Endothelial cell (in vitro differentiated cells): Measurements from ENCODE around the gene SRRM4. TPM values are rescaled to one million over a fixed set of nuclear protein-coding genes. Genes with fewer than 3 reads are reported as not detected.

Experiments used
- DNase-seq: peaks from one replicate; pipeline ENCODE4 v3.0.0; 2021; ENCODE audit warnings: low spot score
- H3K27ac Mint-ChIP-seq: one replicate; pipeline ENCODE4 v1.8.0; 2021; ENCODE audit warnings: mixed read lengths, inconsistent platforms; ENCODE audit not compliant: unreplicated experiment
- H3K27me3 Mint-ChIP-seq: one replicate; pipeline ENCODE4 v1.8.0; 2021; ENCODE audit warnings: mild to moderate bottlenecking, moderate library complexity, mixed read lengths, inconsistent platforms; ENCODE audit not compliant: unreplicated experiment
- H3K36me3 Mint-ChIP-seq: one replicate; pipeline ENCODE4 v1.8.0; 2021; ENCODE audit warnings: mild to moderate bottlenecking, low read depth, mixed read lengths, inconsistent platforms; ENCODE audit not compliant: unreplicated experiment
- H3K4me1 Mint-ChIP-seq: one replicate; pipeline ENCODE4 v1.8.0; 2021; ENCODE audit warnings: mild to moderate bottlenecking, mixed read lengths, inconsistent platforms; ENCODE audit not compliant: unreplicated experiment
- H3K4me3 Mint-ChIP-seq: one replicate; pipeline ENCODE4 v1.8.0; 2021; ENCODE audit warnings: mild to moderate bottlenecking, mixed read lengths, inconsistent platforms; ENCODE audit not compliant: unreplicated experiment
- H3K9me3 Mint-ChIP-seq: one replicate; pipeline ENCODE4 v1.8.0; 2021; ENCODE audit warnings: mixed read lengths, inconsistent platforms; ENCODE audit not compliant: unreplicated experiment
- CTCF ChIP-seq: fragments of 200-600 bp; sonication (generic); IDR thresholded peaks from one replicate; pipeline ENCODE4 v1.5.0; 2021; ENCODE audit warnings: antibody characterized with exemption; ENCODE audit not compliant: unreplicated experiment
- long read RNA-seq: library from polyadenylated mRNA; unstranded; transcript quantifications from one replicate; pipeline ENCODE4 v2.0.0, GENCODE V29; 2020; ENCODE audit not compliant: unreplicated experiment
- total RNA-seq: library from RNA; stranded (reverse); fragmentation: NEBNext Ultra II Directional; extraction: Animal tissue kit (Norgen Biotek cat#: 25700); gene quantifications from one replicate; pipeline ENCODE4 v1.2.1, GENCODE V29; 2021; ENCODE audit not compliant: unreplicated experiment

SRRM4 gene
- 3.6 TPM for total RNA-seq
- long read RNA-seq, partial matches to known transcripts, result 1 of 1 reads
- long read RNA-seq, other reads (novel, unspliced or antisense), result 0 of 1 reads

- peak; percentile 74 for DNase-seq
- TF ChIP-seq CTCF, result no peak
- no peaks in the 10 kb centered on the region for H3K9me3 Mint-ChIP-seq
- peak within 1 kb of the TSS; percentile 88 for H3K4me3 Mint-ChIP-seq
- no peaks in the 10 kb centered on the region for H3K36me3 Mint-ChIP-seq
- peaks cover 11% of the 10 kb centered on the region for H3K27me3 Mint-ChIP-seq
- H3K27ac Mint-ChIP-seq, result no peak within 1 kb of the TSS
- H3K4me1 Mint-ChIP-seq, result peaks cover 17% of the 10 kb centered on the region
Observed at GRCh38 chr12:118981285-118982211, at the start of gene SRRM4. SRRM4 (plus strand) TSS chr12:118981541; CDS start chr12:118981883, 342 bp downstream.

GRCh38 chr12:118946256-118946655, 35.1 kb upstream of the SRRM4 start:
- no peak for DNase-seq
- no peak for TF ChIP-seq CTCF
- no peaks in the 10 kb centered on the region for H3K36me3 Mint-ChIP-seq
- H3K27ac Mint-ChIP-seq, result no peak overlapping the region
- peaks cover 3% of the 10 kb centered on the region for H3K27me3 Mint-ChIP-seq
- no peaks in the 10 kb centered on the region for H3K9me3 Mint-ChIP-seq
- H3K4me3 Mint-ChIP-seq, result no peak overlapping the region
- no peaks in the 10 kb centered on the region for H3K4me1 Mint-ChIP-seq

GRCh38 chr12:118958520-118958919, 22.8 kb upstream of the SRRM4 start:
- Mint-ChIP-seq H3K4me1 (no peaks in the 10 kb centered on the region), H3K4me3 (no peak overlapping the region)
- DNase-seq, result no peak

GRCh38 chr12:118959348-118959747, 22.0 kb upstream of the SRRM4 start:
- no peak for TF ChIP-seq CTCF
- Mint-ChIP-seq H3K4me1 (no peaks in the 10 kb centered on the region), H3K36me3 (no peaks in the 10 kb centered on the region), H3K27me3 (no peaks in the 10 kb centered on the region), H3K27ac (no peak overlapping the region), H3K9me3 (no peaks in the 10 kb centered on the region), H3K4me3 (no peak overlapping the region)
- DNase-seq, result no peak

More at GRCh38 chr12:118958520-118958919, 22.8 kb upstream of the SRRM4 start:
- no peak overlapping the region for H3K27ac Mint-ChIP-seq
- H3K36me3 Mint-ChIP-seq, result no peaks in the 10 kb centered on the region
- H3K27me3 Mint-ChIP-seq, result no peaks in the 10 kb centered on the region
- H3K9me3 Mint-ChIP-seq, result no peaks in the 10 kb centered on the region
- no peak for TF ChIP-seq CTCF
